Measurements from ENCODE around the gene UCK2. TPM values are rescaled to one million over a fixed set of nuclear protein-coding genes. Genes with fewer than 3 reads are reported as not detected.

The UCK2 gene
- total and polyA plus RNA-seq, 9 of the 15 experiments (the other 6 are each of a cell fraction or from before 2014, with no cell fraction given), result 71.6 to 145 (median 95.8) TPM

DNA sequence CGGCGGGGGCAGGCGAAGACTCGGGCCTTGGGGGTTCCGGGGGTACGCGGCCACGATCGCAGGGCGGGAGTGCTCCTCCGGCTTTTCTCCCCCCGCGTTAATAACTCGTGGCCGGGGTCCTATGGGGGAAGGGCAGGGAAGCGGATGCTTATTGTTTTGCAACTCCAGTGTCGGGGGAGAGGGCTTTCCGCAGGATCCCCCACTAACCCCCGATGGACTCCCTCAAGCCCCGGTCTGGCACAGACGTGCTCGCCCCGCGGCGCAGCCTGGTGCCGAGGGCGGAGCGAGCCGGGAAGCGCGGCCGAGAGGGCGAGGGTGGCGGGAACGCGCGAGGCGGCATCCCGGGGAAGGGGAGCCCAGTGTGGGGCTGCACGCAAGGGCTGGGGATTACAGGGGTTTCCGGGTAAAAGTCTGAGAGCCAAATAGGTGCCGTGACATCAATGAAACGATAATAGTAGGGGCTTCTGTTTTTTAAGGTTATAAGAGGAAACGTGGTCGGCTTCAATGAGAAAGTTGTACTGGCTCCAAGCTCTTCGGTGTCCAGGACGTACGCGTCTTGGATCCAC lies 772 bp downstream of the UCK2 start (continued):
- TF ChIP-seq ZFP1 (CRISPR knock-in tag; IDR thresholded peaks at IDR 0.05) (no peak), ZNF764 (CRISPR knock-in tag; IDR thresholded peaks at IDR 0.05; ENCODE audit: low read depth) (no peak), KAT7 (CRISPR knock-in tag; IDR thresholded peaks at IDR 0.05; ENCODE audit: borderline replicate concordance) (0 out of 2 replicates have a peak, but pooled peaks have one; percentile 10), RBM39 (optimal IDR thresholded peaks at IDR 0.05; ENCODE audit: low read depth, low read length) (no peak), ZNF253 (CRISPR knock-in tag; conservative IDR thresholded peaks at IDR 0.05) (no peak), ZBTB1 (CRISPR knock-in tag; IDR thresholded peaks at IDR 0.05; ENCODE audit: borderline replicate concordance, low read depth) (no peak), BHLHE40 (IDR thresholded peaks at IDR 0.05; ENCODE audit: low read length) (no peak), HIVEP1 (CRISPR knock-in tag; IDR thresholded peaks at IDR 0.05) (no peak), TAF1 (IDR thresholded peaks at IDR 0.05; ENCODE audit: control insufficient read depth, extremely low read depth, insufficient read depth, low read length, severe bottlenecking) (peak; percentile 50), ZNF282 (CRISPR knock-in tag; IDR thresholded peaks at IDR 0.05) (no peak), TAF9B (IDR thresholded peaks at IDR 0.05; ENCODE audit: partially characterized antibody) (no peak), CCAR2 (IDR thresholded peaks at IDR 0.05; ENCODE audit: low read depth, low read length) (no peak), HMG20A (CRISPR knock-in tag; conservative IDR thresholded peaks at IDR 0.05) (no peak), RFX7 (CRISPR knock-in tag; IDR thresholded peaks at IDR 0.05) (no peak), L3MBTL2 (IDR thresholded peaks at IDR 0.05) (peak; percentile 14; the same call in 1 of the 2 replicates), NFIC (IDR thresholded peaks at IDR 0.05) (peak; percentile 20), TBL1XR1 (IDR thresholded peaks at IDR 0.05; ENCODE audit: low read length in 2 of 2) (no peak)
- TF ChIP-seq, protein P1, sequence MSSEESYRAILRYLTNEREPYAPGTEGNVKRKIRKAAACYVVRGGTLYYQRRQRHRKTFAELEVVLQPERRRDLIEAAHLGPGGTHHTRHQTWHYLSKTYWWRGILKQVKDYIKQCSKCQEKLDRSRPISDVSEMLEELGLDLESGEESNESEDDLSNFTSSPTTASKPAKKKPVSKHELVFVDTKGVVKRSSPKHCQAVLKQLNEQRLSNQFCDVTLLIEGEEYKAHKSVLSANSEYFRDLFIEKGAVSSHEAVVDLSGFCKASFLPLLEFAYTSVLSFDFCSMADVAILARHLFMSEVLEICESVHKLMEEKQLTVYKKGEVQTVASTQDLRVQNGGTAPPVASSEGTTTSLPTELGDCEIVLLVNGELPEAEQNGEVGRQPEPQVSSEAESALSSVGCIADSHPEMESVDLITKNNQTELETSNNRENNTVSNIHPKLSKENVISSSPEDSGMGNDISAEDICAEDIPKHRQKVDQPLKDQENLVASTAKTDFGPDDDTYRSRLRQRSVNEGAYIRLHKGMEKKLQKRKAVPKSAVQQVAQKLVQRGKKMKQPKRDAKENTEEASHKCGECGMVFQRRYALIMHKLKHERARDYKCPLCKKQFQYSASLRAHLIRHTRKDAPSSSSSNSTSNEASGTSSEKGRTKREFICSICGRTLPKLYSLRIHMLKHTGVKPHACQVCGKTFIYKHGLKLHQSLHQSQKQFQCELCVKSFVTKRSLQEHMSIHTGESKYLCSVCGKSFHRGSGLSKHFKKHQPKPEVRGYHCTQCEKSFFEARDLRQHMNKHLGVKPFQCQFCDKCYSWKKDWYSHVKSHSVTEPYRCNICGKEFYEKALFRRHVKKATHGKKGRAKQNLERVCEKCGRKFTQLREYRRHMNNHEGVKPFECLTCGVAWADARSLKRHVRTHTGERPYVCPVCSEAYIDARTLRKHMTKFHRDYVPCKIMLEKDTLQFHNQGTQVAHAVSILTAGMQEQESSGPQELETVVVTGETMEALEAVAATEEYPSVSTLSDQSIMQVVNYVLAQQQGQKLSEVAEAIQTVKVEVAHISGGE (CRISPR knock-in tag; IDR thresholded peaks at IDR 0.05), result peak in 1 of 3 experiments; percentile 10; a peak in 1 of 6 replicates
- TF ChIP-seq, protein P2, sequence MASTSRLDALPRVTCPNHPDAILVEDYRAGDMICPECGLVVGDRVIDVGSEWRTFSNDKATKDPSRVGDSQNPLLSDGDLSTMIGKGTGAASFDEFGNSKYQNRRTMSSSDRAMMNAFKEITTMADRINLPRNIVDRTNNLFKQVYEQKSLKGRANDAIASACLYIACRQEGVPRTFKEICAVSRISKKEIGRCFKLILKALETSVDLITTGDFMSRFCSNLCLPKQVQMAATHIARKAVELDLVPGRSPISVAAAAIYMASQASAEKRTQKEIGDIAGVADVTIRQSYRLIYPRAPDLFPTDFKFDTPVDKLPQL (IDR thresholded peaks at IDR 0.05; ENCODE audit: extremely low read depth, insufficient read length), result no peak
- TF ChIP-seq, protein P3, sequence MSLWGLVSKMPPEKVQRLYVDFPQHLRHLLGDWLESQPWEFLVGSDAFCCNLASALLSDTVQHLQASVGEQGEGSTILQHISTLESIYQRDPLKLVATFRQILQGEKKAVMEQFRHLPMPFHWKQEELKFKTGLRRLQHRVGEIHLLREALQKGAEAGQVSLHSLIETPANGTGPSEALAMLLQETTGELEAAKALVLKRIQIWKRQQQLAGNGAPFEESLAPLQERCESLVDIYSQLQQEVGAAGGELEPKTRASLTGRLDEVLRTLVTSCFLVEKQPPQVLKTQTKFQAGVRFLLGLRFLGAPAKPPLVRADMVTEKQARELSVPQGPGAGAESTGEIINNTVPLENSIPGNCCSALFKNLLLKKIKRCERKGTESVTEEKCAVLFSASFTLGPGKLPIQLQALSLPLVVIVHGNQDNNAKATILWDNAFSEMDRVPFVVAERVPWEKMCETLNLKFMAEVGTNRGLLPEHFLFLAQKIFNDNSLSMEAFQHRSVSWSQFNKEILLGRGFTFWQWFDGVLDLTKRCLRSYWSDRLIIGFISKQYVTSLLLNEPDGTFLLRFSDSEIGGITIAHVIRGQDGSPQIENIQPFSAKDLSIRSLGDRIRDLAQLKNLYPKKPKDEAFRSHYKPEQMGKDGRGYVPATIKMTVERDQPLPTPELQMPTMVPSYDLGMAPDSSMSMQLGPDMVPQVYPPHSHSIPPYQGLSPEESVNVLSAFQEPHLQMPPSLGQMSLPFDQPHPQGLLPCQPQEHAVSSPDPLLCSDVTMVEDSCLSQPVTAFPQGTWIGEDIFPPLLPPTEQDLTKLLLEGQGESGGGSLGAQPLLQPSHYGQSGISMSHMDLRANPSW (CRISPR knock-in tag; IDR thresholded peaks at IDR 0.05), result no peak

Measured in K562 (cell line).